WERI-Rb-1 (cell line): ENCODE measurements around the gene CMTM5.
"Not testable (repeated sequence)": the region's sequence is repeated elsewhere in the genome, so short reads cannot be mapped to it uniquely, and the experiment has no call there.

Source experiments
- DNase-seq: peaks from one replicate; pipeline ENCODE4 v3.0.0-alpha.2; 2020
- H3K27ac ChIP-seq: fragments of 250-450 bp; sonication (Bioruptor Pico); 2 replicates; pipeline ENCODE4 v1.5.1; 2020; ENCODE audit warnings: mild to moderate bottlenecking, moderate library complexity
- H3K27me3 ChIP-seq: fragments of 250-450 bp; sonication (Bioruptor Pico); 2 replicates; pipeline ENCODE4 v1.5.1; 2021; ENCODE audit warnings: mild to moderate bottlenecking, low read depth, moderate library complexity; ENCODE audit not compliant: insufficient read depth, severe bottlenecking
- H3K36me3 ChIP-seq: fragments of 250-450 bp; sonication (Bioruptor Pico); 2 replicates; pipeline ENCODE4 v1.5.1; 2020; ENCODE audit warnings: mild to moderate bottlenecking, moderate library complexity
- H3K4me3 ChIP-seq: 2 replicates; pipeline ENCODE4 v1.5.1; 2011; ENCODE audit warnings: low read depth, mild to moderate bottlenecking, control low read depth, low read length
- H3K9me3 ChIP-seq: fragments of 250-450 bp; sonication (Bioruptor Pico); 2 replicates; pipeline ENCODE4 v1.5.1; 2021; ENCODE audit warnings: mild to moderate bottlenecking, moderate library complexity; ENCODE audit not compliant: severe bottlenecking
- TF ChIP-seq, protein P1 (sequence below): IDR thresholded peaks from 2 replicates; pipeline ENCODE4 v1.5.1; 2011; ENCODE audit warnings: low read depth, mild to moderate bottlenecking, control low read depth, inconsistent platforms, low read length

The CMTM5 gene

DNA sequence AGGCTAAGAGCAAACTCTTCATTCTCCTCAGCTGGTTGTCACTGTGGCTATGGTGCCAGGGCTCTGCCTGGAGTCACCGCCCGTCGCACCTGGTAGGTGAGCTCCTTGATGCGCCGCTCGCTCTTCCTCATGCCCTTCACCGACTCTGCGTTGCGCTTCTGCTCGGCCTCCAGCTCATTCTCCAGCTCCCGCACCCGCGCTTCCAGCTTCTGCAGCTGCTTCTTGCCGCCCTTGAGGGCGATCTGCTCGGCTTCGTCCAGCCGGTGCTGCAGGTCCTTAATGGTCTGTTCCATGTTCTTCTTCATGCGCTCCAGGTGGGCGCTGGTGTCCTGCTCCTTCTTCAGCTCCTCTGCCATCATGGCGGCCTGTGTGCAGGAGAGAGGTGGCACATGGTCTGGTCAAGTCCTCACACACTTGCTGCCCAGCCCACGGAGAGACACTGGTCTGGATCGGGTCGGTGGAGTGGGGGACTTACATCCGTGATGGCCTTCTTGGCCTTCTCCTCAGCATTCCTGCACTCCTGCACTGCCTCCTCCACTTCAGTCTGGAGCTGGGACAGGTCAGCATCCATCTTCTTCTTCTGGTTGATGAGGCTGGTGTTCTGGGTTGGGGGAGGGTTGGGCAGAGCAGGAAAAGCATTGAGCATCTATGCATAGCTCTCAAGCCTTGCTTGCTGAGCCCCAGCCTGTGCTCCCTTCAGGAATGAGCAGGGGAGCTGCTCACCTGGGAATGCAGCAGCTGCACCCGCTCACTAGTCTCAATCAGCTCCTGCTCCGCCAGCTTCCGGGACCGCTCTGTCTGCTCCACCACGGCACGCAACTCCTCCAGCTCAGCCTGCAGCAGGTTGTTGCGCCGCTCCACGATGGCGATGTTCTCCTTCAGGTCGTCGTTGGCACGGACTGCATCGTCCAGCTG lies 38.3 kb downstream of the CMTM5 start:
- Histone ChIP-seq H3K9me3 (no peaks in the 10 kb centered on the region), H3K36me3 (no peaks in the 10 kb centered on the region), H3K4me3 (no peak overlapping the region), H3K27me3 (no peaks in the 10 kb centered on the region), H3K27ac (no peak overlapping the region)
- DNase-seq: no peak
- TF ChIP-seq, protein P1, sequence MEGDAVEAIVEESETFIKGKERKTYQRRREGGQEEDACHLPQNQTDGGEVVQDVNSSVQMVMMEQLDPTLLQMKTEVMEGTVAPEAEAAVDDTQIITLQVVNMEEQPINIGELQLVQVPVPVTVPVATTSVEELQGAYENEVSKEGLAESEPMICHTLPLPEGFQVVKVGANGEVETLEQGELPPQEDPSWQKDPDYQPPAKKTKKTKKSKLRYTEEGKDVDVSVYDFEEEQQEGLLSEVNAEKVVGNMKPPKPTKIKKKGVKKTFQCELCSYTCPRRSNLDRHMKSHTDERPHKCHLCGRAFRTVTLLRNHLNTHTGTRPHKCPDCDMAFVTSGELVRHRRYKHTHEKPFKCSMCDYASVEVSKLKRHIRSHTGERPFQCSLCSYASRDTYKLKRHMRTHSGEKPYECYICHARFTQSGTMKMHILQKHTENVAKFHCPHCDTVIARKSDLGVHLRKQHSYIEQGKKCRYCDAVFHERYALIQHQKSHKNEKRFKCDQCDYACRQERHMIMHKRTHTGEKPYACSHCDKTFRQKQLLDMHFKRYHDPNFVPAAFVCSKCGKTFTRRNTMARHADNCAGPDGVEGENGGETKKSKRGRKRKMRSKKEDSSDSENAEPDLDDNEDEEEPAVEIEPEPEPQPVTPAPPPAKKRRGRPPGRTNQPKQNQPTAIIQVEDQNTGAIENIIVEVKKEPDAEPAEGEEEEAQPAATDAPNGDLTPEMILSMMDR: no peak

DNA sequence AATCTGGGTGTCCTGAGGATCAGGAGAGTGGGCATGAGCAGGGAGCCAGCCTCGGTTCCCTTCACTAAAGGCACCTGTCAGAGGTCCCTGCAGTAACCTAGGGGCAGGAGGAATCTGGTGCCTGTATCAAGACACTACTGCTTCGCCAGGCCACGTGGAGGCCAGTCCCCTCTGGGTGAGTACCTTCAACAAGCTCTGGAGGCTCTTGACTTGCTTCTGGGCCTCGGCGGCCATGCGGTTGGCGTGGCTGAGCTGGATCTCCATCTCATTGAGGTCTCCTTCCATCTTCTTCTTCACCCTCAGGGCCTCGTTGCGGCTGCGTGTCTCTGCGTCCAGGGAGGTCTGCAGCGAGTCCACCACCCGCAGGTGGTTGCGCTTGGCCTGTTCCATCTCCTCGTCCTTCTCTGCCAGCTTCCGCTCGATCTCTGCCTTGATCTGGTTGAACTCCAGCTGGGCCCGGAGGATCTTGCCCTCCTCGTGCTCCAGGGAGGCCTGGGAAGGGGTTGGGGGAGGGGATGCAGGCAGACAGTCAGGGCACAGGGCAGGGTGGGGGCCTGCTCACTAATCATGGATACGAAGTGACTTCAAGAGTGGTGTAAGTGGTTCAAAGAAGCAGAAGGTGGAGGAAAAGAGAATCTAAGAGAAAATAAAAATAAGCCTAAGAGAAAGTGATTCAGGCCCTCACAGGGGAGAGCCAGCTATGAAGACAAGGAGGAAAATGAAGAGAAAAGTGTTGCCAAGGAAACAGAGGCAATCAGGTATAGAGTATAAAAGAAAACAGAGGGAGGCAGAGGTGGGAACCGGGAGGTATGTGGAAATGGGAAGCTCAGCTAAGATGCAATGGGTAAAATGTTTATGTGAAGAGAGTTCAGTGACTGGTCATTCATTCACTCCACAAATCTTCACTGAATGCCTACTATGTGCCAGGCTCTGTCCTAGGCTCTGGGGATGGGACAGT lies 39.3 kb downstream of the CMTM5 start:
- Histone ChIP-seq H3K36me3 (no peaks in the 10 kb centered on the region), H3K27me3 (no peaks in the 10 kb centered on the region), H3K27ac (no peak overlapping the region), H3K9me3 (no peaks in the 10 kb centered on the region), H3K4me3 (no peak overlapping the region)
- TF ChIP-seq, protein P1: no peak
- no peak for DNase-seq

DNA sequence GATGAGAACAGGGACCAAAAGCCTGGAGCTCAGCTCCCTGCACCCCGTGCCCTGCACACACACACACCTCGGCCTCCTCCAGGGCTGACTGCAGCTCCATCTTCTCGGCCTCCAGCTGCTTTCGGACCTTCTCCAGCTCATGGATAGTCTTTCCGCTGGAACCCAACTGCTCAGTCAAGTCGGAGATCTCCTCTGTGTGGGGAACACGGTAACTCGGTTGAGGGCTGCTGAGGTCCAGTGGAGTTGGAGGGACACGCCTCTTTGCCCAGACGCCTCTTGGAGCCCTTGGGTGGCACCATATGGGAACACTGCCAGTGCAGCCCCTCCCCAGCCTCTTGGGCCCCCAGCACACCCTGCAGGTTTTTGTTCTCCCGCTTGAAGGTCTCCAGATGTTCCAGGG lies 40.0 kb downstream of the CMTM5 start:
- TF ChIP-seq, protein P1: no peak
- Histone ChIP-seq H3K36me3 (no peaks in the 10 kb centered on the region), H3K27me3 (no peaks in the 10 kb centered on the region), H3K4me3 (no peak overlapping the region), H3K9me3 (no peaks in the 10 kb centered on the region), H3K27ac (no peak overlapping the region)
- no peak for DNase-seq

DNA sequence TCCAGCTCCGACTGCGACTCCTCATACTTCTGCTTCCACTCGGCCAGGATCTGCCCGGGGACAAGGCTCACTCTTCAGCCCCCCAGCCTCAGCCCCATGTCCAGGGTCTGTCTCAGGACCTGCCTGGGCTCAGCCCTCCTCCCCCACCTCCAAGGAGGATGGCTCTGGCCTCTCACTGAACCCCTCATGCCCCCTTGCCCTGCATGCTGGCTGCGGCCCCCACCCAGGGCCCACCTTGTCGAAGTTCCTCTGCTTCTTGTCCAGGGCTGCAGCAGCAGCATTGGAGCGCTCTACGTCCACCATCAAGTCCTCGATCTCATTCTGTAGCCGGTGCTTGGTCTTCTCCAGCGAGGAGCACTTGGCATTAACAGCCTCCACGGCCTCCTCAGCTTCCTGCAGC lies 40.4 kb downstream of the CMTM5 start:
- H3K27ac ChIP-seq, H3K9me3 ChIP-seq, H3K27me3 ChIP-seq, H3K4me3 ChIP-seq, DNase-seq, H3K36me3 ChIP-seq: not testable (repeated sequence)

DNA sequence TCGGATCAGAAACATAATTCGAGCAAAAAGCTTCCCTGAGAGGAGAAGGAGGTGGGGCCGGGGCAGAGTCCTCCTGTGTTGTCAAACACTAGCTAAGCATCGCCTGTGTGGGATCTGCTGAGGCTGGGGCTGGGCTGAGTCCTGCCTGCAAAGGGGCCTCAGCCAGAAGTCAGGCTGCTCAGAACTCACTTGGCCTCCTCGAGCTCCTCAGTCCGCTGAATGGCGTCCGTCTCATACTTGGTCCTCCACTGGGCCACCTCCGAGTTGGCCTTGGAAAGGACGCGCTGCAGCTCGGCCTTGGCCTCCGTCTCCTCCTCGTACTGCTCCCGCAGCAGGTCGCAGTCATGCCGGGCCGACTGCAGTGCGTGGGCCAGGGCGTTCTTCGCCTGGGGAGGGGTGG lies 41.2 kb downstream of the CMTM5 start:
- DNase-seq: no peak
- Histone ChIP-seq H3K27ac (no peak overlapping the region), H3K9me3 (no peaks in the 10 kb centered on the region), H3K36me3 (no peaks in the 10 kb centered on the region), H3K4me3 (no peak overlapping the region), H3K27me3 (no peaks in the 10 kb centered on the region)
- TF ChIP-seq, protein P1: no peak

DNA sequence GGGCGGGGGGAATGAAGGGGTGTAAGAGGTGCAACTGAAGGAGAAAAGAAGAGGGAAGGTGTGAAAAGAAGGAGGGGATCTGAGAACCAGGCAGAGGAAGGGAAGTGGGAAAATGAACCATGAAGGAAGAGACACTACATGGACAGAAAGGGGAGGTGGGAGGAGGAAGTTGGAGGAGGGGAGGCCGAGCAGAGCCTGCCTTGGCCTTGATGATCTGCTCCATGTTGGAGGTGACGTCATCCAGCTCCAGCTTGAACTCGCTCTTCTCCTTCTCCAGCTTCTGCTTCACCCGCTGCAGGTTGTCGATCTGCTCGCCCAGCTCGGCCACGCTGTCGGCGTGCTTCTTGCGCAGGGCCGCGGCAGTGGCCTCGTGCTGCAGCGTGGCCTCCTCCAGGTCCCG lies 42.8 kb downstream of the CMTM5 start:
- H3K9me3 ChIP-seq, H3K27me3 ChIP-seq, H3K27ac ChIP-seq, H3K4me3 ChIP-seq, DNase-seq, H3K36me3 ChIP-seq: not testable (repeated sequence)
